ENCODE results near the gene SLC30A4.

DNA sequence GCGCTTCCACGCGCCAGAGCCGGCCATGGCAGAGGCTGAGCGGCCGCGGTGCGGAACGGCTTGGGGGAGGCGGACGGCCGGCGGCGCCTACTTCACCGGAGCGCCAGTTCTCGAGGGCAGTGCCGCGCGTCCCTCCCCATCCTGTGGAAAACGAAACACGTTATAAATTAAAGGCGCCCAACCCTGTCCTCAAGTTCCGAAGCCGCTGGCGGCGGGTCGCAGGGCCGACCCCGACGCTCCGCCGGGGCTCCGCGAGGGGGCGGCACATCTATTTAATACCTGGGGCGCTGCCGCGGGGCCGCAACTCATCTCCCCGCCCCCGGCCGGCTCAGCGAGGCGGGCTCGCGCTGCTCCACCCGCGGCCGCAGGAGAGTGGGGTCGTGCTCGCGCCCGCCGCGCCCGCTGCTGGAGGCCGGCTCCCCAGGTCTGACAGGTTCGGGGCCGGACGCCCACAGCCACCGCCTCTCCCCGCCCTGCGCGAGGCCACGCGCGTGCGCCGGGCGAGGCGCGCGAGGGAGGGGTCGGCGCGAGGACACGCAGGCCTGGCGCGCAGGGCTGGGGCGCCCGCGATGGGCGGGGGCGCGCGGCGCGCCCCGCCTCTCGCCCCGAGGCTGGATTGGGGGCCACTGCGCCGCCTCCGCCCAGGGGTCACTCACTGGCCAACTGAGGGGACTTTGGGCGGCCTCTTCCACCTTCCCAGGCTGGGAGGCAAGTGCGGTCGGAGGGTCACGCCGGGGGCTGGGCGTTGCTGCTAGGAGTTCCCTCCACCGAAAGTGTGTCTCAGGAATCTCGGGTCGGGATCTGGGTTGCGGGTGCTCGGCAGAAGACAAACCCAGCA, at the start of gene SLC30A4:
- TF ChIP-seq, protein P1, sequence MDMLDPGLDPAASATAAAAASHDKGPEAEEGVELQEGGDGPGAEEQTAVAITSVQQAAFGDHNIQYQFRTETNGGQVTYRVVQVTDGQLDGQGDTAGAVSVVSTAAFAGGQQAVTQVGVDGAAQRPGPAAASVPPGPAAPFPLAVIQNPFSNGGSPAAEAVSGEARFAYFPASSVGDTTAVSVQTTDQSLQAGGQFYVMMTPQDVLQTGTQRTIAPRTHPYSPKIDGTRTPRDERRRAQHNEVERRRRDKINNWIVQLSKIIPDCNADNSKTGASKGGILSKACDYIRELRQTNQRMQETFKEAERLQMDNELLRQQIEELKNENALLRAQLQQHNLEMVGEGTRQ (IDR thresholded peaks at IDR 0.05; ENCODE audit: borderline replicate concordance, low read depth, low read length): no peak
- TF ChIP-seq CHD2 (IDR thresholded peaks at IDR 0.05; ENCODE audit: low read length, partially characterized antibody) (no peak), RCOR1 (IDR thresholded peaks at IDR 0.05; ENCODE audit: low read length) (no peak), CTCF (IDR thresholded peaks at IDR 0.05) (peak; percentile 57), GABPA (IDR thresholded peaks at IDR 0.05; ENCODE audit: low read depth) (no peak), EZH2phosphoT487 (IDR thresholded peaks at IDR 0.05; ENCODE audit: borderline replicate concordance, low read depth) (no peak), NRF1 (IDR thresholded peaks at IDR 0.05; ENCODE audit: low read depth, low read length) (peak; percentile 82), IRF3 (IDR thresholded peaks at IDR 0.05; ENCODE audit: low read depth, low read length) (no peak), EP300 (IDR thresholded peaks at IDR 0.05; ENCODE audit: borderline replicate concordance in 1 of 2, low read depth in 1 of 2, low read length in 1 of 2) (no peak), TEAD4 (IDR thresholded peaks at IDR 0.05; ENCODE audit: borderline replicate concordance, insufficient read depth) (no peak), MXI1 (IDR thresholded peaks at IDR 0.05; ENCODE audit: low read depth, low read length) (peak; percentile 58), FOXM1 (IDR thresholded peaks at IDR 0.05; ENCODE audit: low read depth) (no peak)
- TF ChIP-seq, protein P2, sequence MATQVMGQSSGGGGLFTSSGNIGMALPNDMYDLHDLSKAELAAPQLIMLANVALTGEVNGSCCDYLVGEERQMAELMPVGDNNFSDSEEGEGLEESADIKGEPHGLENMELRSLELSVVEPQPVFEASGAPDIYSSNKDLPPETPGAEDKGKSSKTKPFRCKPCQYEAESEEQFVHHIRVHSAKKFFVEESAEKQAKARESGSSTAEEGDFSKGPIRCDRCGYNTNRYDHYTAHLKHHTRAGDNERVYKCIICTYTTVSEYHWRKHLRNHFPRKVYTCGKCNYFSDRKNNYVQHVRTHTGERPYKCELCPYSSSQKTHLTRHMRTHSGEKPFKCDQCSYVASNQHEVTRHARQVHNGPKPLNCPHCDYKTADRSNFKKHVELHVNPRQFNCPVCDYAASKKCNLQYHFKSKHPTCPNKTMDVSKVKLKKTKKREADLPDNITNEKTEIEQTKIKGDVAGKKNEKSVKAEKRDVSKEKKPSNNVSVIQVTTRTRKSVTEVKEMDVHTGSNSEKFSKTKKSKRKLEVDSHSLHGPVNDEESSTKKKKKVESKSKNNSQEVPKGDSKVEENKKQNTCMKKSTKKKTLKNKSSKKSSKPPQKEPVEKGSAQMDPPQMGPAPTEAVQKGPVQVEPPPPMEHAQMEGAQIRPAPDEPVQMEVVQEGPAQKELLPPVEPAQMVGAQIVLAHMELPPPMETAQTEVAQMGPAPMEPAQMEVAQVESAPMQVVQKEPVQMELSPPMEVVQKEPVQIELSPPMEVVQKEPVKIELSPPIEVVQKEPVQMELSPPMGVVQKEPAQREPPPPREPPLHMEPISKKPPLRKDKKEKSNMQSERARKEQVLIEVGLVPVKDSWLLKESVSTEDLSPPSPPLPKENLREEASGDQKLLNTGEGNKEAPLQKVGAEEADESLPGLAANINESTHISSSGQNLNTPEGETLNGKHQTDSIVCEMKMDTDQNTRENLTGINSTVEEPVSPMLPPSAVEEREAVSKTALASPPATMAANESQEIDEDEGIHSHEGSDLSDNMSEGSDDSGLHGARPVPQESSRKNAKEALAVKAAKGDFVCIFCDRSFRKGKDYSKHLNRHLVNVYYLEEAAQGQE (IDR thresholded peaks at IDR 0.05; ENCODE audit: low read depth, low read length): no peak
- TF ChIP-seq, protein P3, sequence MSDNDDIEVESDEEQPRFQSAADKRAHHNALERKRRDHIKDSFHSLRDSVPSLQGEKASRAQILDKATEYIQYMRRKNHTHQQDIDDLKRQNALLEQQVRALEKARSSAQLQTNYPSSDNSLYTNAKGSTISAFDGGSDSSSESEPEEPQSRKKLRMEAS (IDR thresholded peaks at IDR 0.05; ENCODE audit: low read depth): peak; percentile 64; the same call in 1 of the 2 replicates
